ENCODE data around the gene TRMT11.

The TRMT11 gene

DNA sequence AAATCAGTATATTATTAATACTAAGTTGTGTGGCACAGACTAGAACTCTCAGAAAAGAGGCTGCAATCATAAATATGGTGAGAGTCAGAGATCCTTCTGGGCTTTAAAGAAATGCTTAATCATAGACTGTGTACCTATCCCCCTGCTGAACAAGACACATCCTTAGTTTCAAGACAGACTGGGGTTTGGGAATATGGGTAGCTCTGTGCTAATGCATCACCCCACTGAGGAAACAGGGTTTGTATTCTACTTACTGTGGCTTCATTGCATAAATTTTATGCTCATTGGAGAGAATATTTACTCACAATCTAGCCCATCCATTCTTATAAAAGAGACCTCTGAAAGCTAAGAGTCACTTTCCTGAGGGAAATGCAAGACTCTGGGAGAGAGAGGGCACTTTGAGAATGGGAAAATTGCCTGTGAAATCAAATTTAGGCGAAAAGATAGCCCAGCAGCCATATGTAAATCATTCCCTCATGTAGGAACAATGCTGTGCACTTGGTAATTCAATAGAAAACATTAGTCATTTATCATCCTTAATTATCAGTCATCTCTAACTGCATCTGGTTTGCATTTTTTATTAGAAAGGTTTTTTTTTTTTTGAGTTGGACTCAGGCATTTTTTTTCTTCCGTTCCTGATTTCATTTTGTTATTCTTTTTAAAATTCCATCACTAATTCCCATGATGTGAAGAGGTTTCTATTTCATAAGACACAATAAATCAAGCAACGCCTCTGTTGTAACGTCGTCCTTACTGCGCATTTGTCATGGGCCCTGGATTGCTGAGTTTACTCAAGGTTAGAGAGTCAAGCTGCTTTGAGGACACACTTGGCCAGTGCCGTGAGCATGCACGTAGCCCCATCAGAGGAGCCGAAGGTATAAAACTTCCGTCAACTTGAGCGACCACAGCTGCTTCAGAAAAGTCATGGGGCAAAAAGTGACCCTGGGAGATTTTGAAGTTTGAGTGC lies 91.8 kb downstream of the TRMT11 start:
- no peak for DNase-seq

DNA sequence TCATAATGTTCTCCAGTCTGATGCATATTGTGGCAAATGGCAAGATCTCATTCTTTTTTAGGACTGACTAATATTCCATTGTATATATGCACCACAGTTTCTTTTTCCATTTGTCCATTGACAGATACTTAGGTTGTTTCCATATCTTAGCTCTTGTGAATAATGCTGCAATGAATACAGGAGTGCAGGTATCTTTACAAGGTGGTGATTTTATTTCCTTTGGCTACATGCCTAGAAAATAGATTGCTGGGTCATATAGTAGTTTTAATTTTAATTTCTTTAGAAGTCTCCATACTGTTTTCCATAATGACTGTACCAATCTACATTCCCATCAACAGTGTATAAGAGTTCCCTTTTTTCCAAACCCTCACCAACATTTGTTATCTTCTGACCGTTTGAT lies 97.5 kb downstream of the TRMT11 start:
- no peak for DNase-seq

GRCh38 chr6:126086560-126086959 lies 100.2 kb downstream of the TRMT11 start:
- no peak for DNase-seq

Measured in NCI-H526 treated with DMSO at 0.1 percent for 48 hours (cell line).